Keratinocyte (primary cell): ENCODE measurements around the gene PEX5L. TPM values are rescaled to one million over a fixed set of nuclear protein-coding genes. Genes with fewer than 3 reads are reported as not detected.

ENCODE experiments used
- DNase-seq: peaks from one replicate; pipeline ENCODE4 v3.0.0-alpha.2; 2011; ENCODE audit warnings: low read depth, missing footprints, low spot score
- FAIRE-seq: peaks from 2 replicates; lab custom pipeline; 2011; peaks lifted over from hg19 to GRCh38; lab: Jason Lieb, UNC
- H2AFZ ChIP-seq: 2 replicates; pipeline ENCODE4 v1.6.0; 2012; ENCODE audit warnings: low read length, control low read depth, inconsistent platforms; ENCODE audit not compliant: control insufficient read depth
- H3K27ac ChIP-seq: 2 replicates; pipeline ENCODE4 v1.5.1; 2011; ENCODE audit warnings: low read length; ENCODE audit not compliant: control insufficient read depth, insufficient read depth
- H3K27me3 ChIP-seq: 3 replicates; pipeline ENCODE4 v1.6.0; 2011; ENCODE audit warnings: low read length; ENCODE audit not compliant: control insufficient read depth, insufficient read depth; ENCODE audit errors: extremely low read depth
- H3K36me3 ChIP-seq, 2 experiments: 2 replicates in 1 of 2; 3 replicates in 1 of 2; pipeline ENCODE4 v1.5.1; 2011; ENCODE audit warnings: low read length in 2 of 2, mild to moderate bottlenecking in 1 of 2; ENCODE audit not compliant: control insufficient read depth in 2 of 2, insufficient read depth in 2 of 2; ENCODE audit errors: extremely low read depth in 1 of 2
- H3K4me1 ChIP-seq: 3 replicates; pipeline ENCODE4 v1.5.1; 2011; ENCODE audit warnings: low read length; ENCODE audit not compliant: control insufficient read depth, insufficient read depth; ENCODE audit errors: extremely low read depth
- H3K4me2 ChIP-seq: 3 replicates; pipeline ENCODE4 v1.6.0; 2011; ENCODE audit warnings: low read depth, low read length; ENCODE audit not compliant: control insufficient read depth, insufficient read depth; ENCODE audit errors: extremely low read depth
- H3K4me3 ChIP-seq, 3 experiments: fragments of 200-600 bp in 1 of 3; sonication (generic) in 1 of 3; 2 replicates in 2 of 3; 3 replicates in 1 of 3; pipeline ENCODE4 v1.5.1; 2011 to 2016; ENCODE audit warnings: low read length in 3 of 3, mild to moderate bottlenecking in 3 of 3, control low read depth in 2 of 3, inconsistent platforms in 1 of 3, low read depth in 1 of 3, mixed read lengths in 1 of 3, mixed run types in 1 of 3, moderate library complexity in 1 of 3; ENCODE audit not compliant: control insufficient read depth in 2 of 3, insufficient read depth in 2 of 3; ENCODE audit errors: extremely low read depth in 1 of 3
- H3K79me2 ChIP-seq: 2 replicates; pipeline ENCODE4 v1.6.0; 2012; ENCODE audit warnings: low read length; ENCODE audit not compliant: control insufficient read depth, insufficient read depth
- H3K9ac ChIP-seq: 3 replicates; pipeline ENCODE4 v1.6.0; 2011; ENCODE audit warnings: low read length; ENCODE audit not compliant: control insufficient read depth, insufficient read depth; ENCODE audit errors: extremely low read depth
- H3K9me1 ChIP-seq: 3 replicates; pipeline ENCODE4 v1.6.0; 2011; ENCODE audit warnings: low read length; ENCODE audit not compliant: control insufficient read depth, insufficient read depth; ENCODE audit errors: extremely low read depth
- H3K9me3 ChIP-seq: 2 replicates; pipeline ENCODE4 v1.5.1; 2012; ENCODE audit warnings: low read depth, low read length; ENCODE audit not compliant: control insufficient read depth
- H4K20me1 ChIP-seq: 3 replicates; pipeline ENCODE4 v1.6.0; 2011; ENCODE audit warnings: low read length; ENCODE audit not compliant: control insufficient read depth, insufficient read depth; ENCODE audit errors: extremely low read depth
- CTCF ChIP-seq, 3 experiments: IDR thresholded peaks in 1 of 3; conservative IDR thresholded peaks in 1 of 3; optimal IDR thresholded peaks in 1 of 3; 2 replicates in 2 of 3; 3 replicates in 1 of 3; pipeline versions ENCODE3 to v1.5.1; 2011; ENCODE audit warnings: low read length in 3 of 3, mild to moderate bottlenecking in 3 of 3, moderate library complexity in 2 of 3, control low read depth in 1 of 3, inconsistent platforms in 1 of 3; ENCODE audit not compliant: insufficient read depth in 2 of 3; ENCODE audit errors: extremely low read depth in 1 of 3
- EZH2 ChIP-seq: IDR thresholded peaks from one replicate; pipeline ENCODE4 v1.6.1; 2012; ENCODE audit warnings: inconsistent platforms, mild to moderate bottlenecking, low read length, moderate library complexity
- dilution Hi-C: fragments of 300-500 bp; cut with MboI; formaldehyde crosslinking; loops from one replicate; pipeline ENCODE4 v1.7.0; 2020; ENCODE audit warnings: low sequenced_read_pairs; ENCODE audit not compliant: extremely low pct_ligation_motif_present
- polyA plus RNA-seq, 5 experiments: library from polyadenylated mRNA; depleted of rRNA in 3 of 5; stranded (reverse) in 3 of 5; stranded (forward) in 1 of 5; unstranded in 1 of 5; fragments of >200 nt; gene quantifications; 1 replicate in 1 of 5; 2 replicates in 3 of 5; 3 replicates in 1 of 5; pipeline versions ENCODE4 v1.2.1 to v1.2.3, GENCODE V29; 2011 to 2012; ENCODE audit warnings: missing spikeins in 2 of 5, low read depth in 1 of 5, low replicate concordance in 1 of 5

The PEX5L gene
- polyA plus RNA-seq, 1 donor (not counting 4 experiments of a cell fraction or from before 2014, with no cell fraction given) = 0.92 TPM

DNA sequence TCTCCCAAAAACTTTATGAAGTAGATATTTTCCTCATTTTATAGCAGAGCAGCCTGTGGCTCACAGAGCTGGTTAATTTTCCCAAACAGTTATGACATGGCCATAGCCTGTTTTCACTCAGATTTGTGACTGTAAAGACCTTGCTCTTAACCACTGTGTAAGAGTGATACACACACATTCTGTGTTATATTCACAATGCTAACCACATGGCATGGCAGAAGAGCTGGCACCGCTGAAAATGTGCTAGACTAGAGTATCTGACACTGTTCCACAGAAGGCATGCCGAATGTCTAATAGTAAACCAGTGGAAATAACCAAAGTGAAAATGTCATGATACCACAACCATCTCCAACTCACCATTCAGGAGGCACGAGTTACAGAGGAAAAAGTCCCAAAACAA is 71.8 kb downstream of the PEX5L start:
- Histone ChIP-seq H3K27me3 (no peaks in the 10 kb centered on the region), H4K20me1 (no peaks in the 10 kb centered on the region), H2AFZ (no peak overlapping the region), H3K27ac (no peak overlapping the region), H3K9me3 (no peaks in the 10 kb centered on the region), H3K9me1 (no peaks in the 10 kb centered on the region), H3K4me2 (no peak overlapping the region), H3K36me3 (no peaks in the 10 kb centered on the region), H3K4me3 (no peak overlapping the region), H3K79me2 (no peaks in the 10 kb centered on the region), H3K9ac (no peak overlapping the region), H3K4me1 (no peaks in the 10 kb centered on the region)
- no peak for TF ChIP-seq EZH2
- no peak for TF ChIP-seq CTCF (optimal IDR thresholded peaks at IDR 0.05 in 1 of 3, IDR thresholded peaks at IDR 0.05 in 1 of 3, conservative IDR thresholded peaks at IDR 0.05 in 1 of 3; ENCODE audit: extremely low read depth in 1 of 3, insufficient read depth in 2 of 3, low read length in 3 of 3)
- DNase-seq (no peak), FAIRE-seq (no peak)
- dilution Hi-C loops = no loop called here

- DNase-seq (no peak), FAIRE-seq (no peak)
- Histone ChIP-seq H3K79me2 (no peaks in the 10 kb centered on the region), H3K4me3 (no peak overlapping the region), H3K4me1 (no peaks in the 10 kb centered on the region), H3K36me3 (no peaks in the 10 kb centered on the region), H3K9me3 (no peaks in the 10 kb centered on the region), H3K4me2 (no peak overlapping the region), H4K20me1 (no peaks in the 10 kb centered on the region), H3K27ac (no peak overlapping the region), H3K9ac (no peak overlapping the region), H3K27me3 (no peaks in the 10 kb centered on the region), H3K9me1 (no peaks in the 10 kb centered on the region), H2AFZ (no peak overlapping the region)
- dilution Hi-C loops = no loop called here
- TF ChIP-seq CTCF (optimal IDR thresholded peaks at IDR 0.05 in 1 of 3, IDR thresholded peaks at IDR 0.05 in 1 of 3, conservative IDR thresholded peaks at IDR 0.05 in 1 of 3; ENCODE audit: extremely low read depth in 1 of 3, insufficient read depth in 2 of 3, low read length in 3 of 3) (no peak), EZH2 (no peak)
These were observed 73.9 kb downstream of the PEX5L start for GRCh38 chr3:179962629-179963387.
